Measurements from ENCODE around the gene BSG.
A peak's percentile ranks its signal among the peaks of the same experiment; 100 is the strongest.
"Not testable (repeated sequence)": the region's sequence is repeated elsewhere in the genome, so short reads cannot be mapped to it uniquely, and the experiment has no call there.

Gene BSG

GRCh38 chr19:583198-583967 is 11.0 kb downstream of the BSG start:
- H3K9me3 ChIP-seq (ENCODE audit: insufficient read depth, low read depth, low read length) = no peaks in the 10 kb centered on the region
- no peak overlapping the region for H2AFZ ChIP-seq (ENCODE audit: low read length)
- H4K20me1 ChIP-seq (ENCODE audit: insufficient read depth, low read length, poor library complexity, severe bottlenecking) = peaks cover 17% of the 10 kb centered on the region
- H3F3A ChIP-seq (ENCODE audit: low read depth) = no peaks in the 10 kb centered on the region
- H3K9ac ChIP-seq (ENCODE audit: low read depth, low read length, poor library complexity, severe bottlenecking) = no peak overlapping the region
- TF ChIP-seq CTCF (conservative IDR thresholded peaks at IDR 0.05; ENCODE audit: low read length) = no peak
- TF ChIP-seq EZH2phosphoT487 (IDR thresholded peaks at IDR 0.05; ENCODE audit: borderline replicate concordance) = no peak
- peaks cover 34% of the 10 kb centered on the region; the same call in 1 of the 2 replicates for H3K36me3 ChIP-seq (ENCODE audit: insufficient read depth, low read length)
- peaks cover 3% of the 10 kb centered on the region for H3K4me1 ChIP-seq (ENCODE audit: insufficient read depth, low read length, poor library complexity, severe bottlenecking)
- H3K79me2 ChIP-seq (ENCODE audit: insufficient read depth, low read length) = peaks cover 22% of the 10 kb centered on the region
- no peaks in the 10 kb centered on the region for H3K9me2 ChIP-seq (replicated peaks; ENCODE audit: low read depth, low read length)
- H3K4me2 ChIP-seq (ENCODE audit: low read depth, low read length, poor library complexity, severe bottlenecking) = no peak overlapping the region
- H3K4me3 ChIP-seq (ENCODE audit: low read length, poor library complexity, severe bottlenecking) = no peak overlapping the region
- H3K27me3 ChIP-seq (ENCODE audit: insufficient read depth, low read length, poor library complexity, severe bottlenecking) = no peaks in the 10 kb centered on the region

GRCh38 chr19:583968-584239 is 11.5 kb downstream of the BSG start:
- peaks cover 6% of the 10 kb centered on the region for H3K4me1 ChIP-seq (ENCODE audit: insufficient read depth, low read length, poor library complexity, severe bottlenecking)
- no peak overlapping the region for H3K4me3 ChIP-seq (ENCODE audit: low read length, poor library complexity, severe bottlenecking)
- no peaks in the 10 kb centered on the region for H3K27me3 ChIP-seq (ENCODE audit: insufficient read depth, low read length, poor library complexity, severe bottlenecking)
- no peak overlapping the region for H2AFZ ChIP-seq (ENCODE audit: low read length)
- H3K9me3 ChIP-seq (ENCODE audit: insufficient read depth, low read depth, low read length) = no peaks in the 10 kb centered on the region
- H4K20me1 ChIP-seq (ENCODE audit: insufficient read depth, low read length, poor library complexity, severe bottlenecking) = peaks cover 14% of the 10 kb centered on the region
- H3K9me2 ChIP-seq (replicated peaks; ENCODE audit: low read depth, low read length) = no peaks in the 10 kb centered on the region
- no peaks in the 10 kb centered on the region for H3F3A ChIP-seq (ENCODE audit: low read depth)
- H3K4me2 ChIP-seq (ENCODE audit: low read depth, low read length, poor library complexity, severe bottlenecking) = no peak overlapping the region
- peaks cover 33% of the 10 kb centered on the region; the same call in 1 of the 2 replicates for H3K36me3 ChIP-seq (ENCODE audit: insufficient read depth, low read length)
- TF ChIP-seq EZH2phosphoT487 (IDR thresholded peaks at IDR 0.05; ENCODE audit: borderline replicate concordance) (no peak), CTCF (conservative IDR thresholded peaks at IDR 0.05; ENCODE audit: low read length) (no peak)
- H3K9ac ChIP-seq (ENCODE audit: low read depth, low read length, poor library complexity, severe bottlenecking) = no peak overlapping the region
- H3K79me2 ChIP-seq (ENCODE audit: insufficient read depth, low read length) = peaks cover 17% of the 10 kb centered on the region

- peaks cover 33% of the 10 kb centered on the region; the same call in 1 of the 2 replicates for H3K36me3 ChIP-seq (ENCODE audit: insufficient read depth, low read length)
- no peaks in the 10 kb centered on the region for H3K27me3 ChIP-seq (ENCODE audit: insufficient read depth, low read length, poor library complexity, severe bottlenecking)
- no peaks in the 10 kb centered on the region for H3K9me3 ChIP-seq (ENCODE audit: insufficient read depth, low read depth, low read length)
- no peaks in the 10 kb centered on the region for H3F3A ChIP-seq (ENCODE audit: low read depth)
- peaks cover 12% of the 10 kb centered on the region for H3K79me2 ChIP-seq (ENCODE audit: insufficient read depth, low read length)
- peaks cover 6% of the 10 kb centered on the region for H3K4me1 ChIP-seq (ENCODE audit: insufficient read depth, low read length, poor library complexity, severe bottlenecking)
- no peak overlapping the region for H3K4me3 ChIP-seq (ENCODE audit: low read length, poor library complexity, severe bottlenecking)
- H3K9me2 ChIP-seq (replicated peaks; ENCODE audit: low read depth, low read length) = no peaks in the 10 kb centered on the region
- H3K4me2 ChIP-seq (ENCODE audit: low read depth, low read length, poor library complexity, severe bottlenecking) = no peak overlapping the region
- TF ChIP-seq EZH2phosphoT487 (IDR thresholded peaks at IDR 0.05; ENCODE audit: borderline replicate concordance) = no peak
- TF ChIP-seq CTCF (conservative IDR thresholded peaks at IDR 0.05; ENCODE audit: low read length) = peak; percentile 87
- peaks cover 9% of the 10 kb centered on the region for H4K20me1 ChIP-seq (ENCODE audit: insufficient read depth, low read length, poor library complexity, severe bottlenecking)
- H3K9ac ChIP-seq (ENCODE audit: low read depth, low read length, poor library complexity, severe bottlenecking) = no peak overlapping the region
- no peak overlapping the region for H2AFZ ChIP-seq (ENCODE audit: low read length)
These were observed 12.0 kb downstream of the BSG start for GRCh38 chr19:584240-585001.

DNA sequence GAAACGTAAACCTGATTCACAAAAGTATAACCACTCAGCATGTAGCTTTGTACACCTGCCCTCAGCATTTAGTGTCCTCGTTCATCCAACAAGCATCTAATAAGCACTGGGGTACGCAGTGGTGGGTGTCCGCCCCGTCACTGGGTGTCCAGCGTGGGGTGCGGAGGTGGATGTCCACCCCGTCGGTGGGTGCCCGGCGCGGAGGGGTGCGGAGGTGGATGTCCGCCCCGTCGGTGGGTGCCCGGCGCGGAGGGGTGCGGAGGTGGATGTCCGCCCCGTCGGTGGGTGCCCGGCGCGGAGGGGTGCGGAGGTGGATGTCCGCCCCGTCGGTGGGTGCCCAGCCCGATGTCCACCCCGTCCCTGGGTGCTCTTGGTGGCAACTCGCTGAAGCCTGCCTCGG is 12.8 kb downstream of the BSG start:
- peaks cover 27% of the 10 kb centered on the region; the same call in 1 of the 2 replicates for H3K36me3 ChIP-seq (ENCODE audit: insufficient read depth, low read length)
- H3K4me1 ChIP-seq (ENCODE audit: insufficient read depth, low read length, poor library complexity, severe bottlenecking); H3K27me3 ChIP-seq (ENCODE audit: insufficient read depth, low read length, poor library complexity, severe bottlenecking); H3K4me3 ChIP-seq (ENCODE audit: low read length, poor library complexity, severe bottlenecking); H3K4me2 ChIP-seq (ENCODE audit: low read depth, low read length, poor library complexity, severe bottlenecking); H4K20me1 ChIP-seq (ENCODE audit: insufficient read depth, low read length, poor library complexity, severe bottlenecking); H2AFZ ChIP-seq (ENCODE audit: low read length); H3K9me2 ChIP-seq (replicated peaks; ENCODE audit: low read depth, low read length); H3F3A ChIP-seq (ENCODE audit: low read depth); H3K79me2 ChIP-seq (ENCODE audit: insufficient read depth, low read length); H3K9ac ChIP-seq (ENCODE audit: low read depth, low read length, poor library complexity, severe bottlenecking); H3K9me3 ChIP-seq (ENCODE audit: insufficient read depth, low read depth, low read length): not testable (repeated sequence)

Data from Loucy (cell line).